Renal pelvis (tissue), 4 donors: ENCODE results near the gene SRRM1. TPM values are rescaled to one million over a fixed set of nuclear protein-coding genes. Genes with fewer than 3 reads are reported as not detected.
"Not testable (repeated sequence)": the region's sequence is repeated elsewhere in the genome, so short reads cannot be mapped to it uniquely, and the experiment has no call there.

ENCODE experiments used
- DNase-seq: peaks from one replicate; pipeline ENCODE4 v3.0.0-alpha.2; 2013
- polyA plus RNA-seq, 3 donors: library from polyadenylated mRNA; unstranded; fragments of 120-200 nt; gene quantifications; one replicate each; pipeline ENCODE4 v1.2.1, GENCODE V29; 2013; ENCODE audit not compliant: insufficient read length in 3 of 3

The SRRM1 gene
- polyA plus RNA-seq, 3 donors = 130 to 192 (median 167) TPM

- DNase-seq = no peak
Observed at GRCh38 chr1:24711329-24711728, 68.2 kb downstream of the SRRM1 start.

DNA sequence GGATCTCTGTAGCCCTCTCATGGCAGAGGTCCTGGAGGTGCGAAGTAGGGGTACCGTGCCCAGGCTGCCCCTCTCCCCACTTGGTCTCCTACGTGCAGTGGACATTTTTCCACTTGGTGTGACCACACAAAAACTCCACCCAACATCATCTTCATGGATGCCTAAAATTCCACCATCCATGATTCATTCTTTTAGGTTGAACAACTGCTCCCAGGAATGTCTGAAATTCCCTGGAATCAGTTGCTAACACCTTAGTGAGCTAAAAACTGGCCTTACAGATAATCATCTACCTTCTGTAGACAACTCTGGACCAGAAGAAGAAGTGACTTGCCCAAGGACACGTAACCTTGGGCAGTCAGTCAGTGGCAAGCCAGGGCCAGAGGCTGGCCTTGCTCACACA, 70.1 kb downstream of the SRRM1 start:
- DNase-seq = no peak

- no peak for DNase-seq
Observed at GRCh38 chr1:24713736-24714135, 70.6 kb downstream of the SRRM1 start.

DNA sequence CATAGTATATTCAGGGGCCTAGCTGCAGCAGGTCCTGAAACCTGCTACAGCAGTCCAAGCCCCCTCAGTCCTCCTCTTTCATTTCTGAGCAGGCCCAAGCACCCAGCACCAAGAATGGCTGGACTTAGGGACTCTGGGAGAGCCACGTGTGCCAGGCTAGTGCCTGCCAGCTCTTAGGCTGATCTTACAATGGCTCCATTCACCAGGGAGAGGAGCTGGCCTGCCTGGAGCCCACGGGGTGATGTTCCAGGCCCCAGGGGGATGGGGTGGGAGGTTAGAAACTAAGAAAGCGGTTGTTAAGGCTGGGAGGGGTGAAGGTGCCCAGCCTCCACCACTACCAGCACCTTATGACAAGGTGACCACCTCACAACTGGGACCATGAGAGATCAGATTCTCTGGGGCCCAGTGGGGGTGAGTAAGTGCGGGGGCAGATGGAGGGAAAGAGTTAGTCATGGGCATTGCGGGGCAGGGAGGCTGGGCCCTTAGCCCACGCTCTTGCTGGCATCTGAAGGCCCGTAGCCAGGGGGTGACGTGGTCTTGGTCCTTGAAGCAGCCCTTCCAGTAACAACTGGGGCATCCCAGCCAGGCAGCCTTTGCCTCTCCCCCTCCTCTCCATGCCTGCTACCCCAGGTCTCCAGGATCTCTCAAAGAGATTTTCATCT, 71.9 kb downstream of the SRRM1 start:
- DNase-seq = no peak

DNA sequence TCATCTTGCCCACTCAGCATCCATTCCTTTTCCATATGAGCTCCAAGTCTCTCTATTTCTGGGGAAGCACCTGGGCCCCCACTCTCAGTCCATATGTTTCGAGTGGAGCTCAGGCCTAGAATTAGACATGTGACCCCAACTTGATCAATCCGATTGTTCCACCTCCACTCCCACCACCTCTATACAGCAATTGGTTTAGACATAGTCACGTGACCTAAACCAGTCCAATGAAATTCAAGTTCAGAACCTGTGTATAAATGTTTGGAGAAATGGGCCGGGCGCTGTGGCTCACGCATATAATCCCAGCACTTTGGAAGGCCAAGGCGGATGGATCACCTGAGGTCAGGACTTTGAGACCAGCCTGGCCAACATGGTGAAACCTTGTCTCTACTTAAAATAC, 72.6 kb downstream of the SRRM1 start:
- DNase-seq = no peak

- no peak for DNase-seq
Observed at GRCh38 chr1:24717887-24718650, 75.0 kb downstream of the SRRM1 start.

- no peak for DNase-seq
Observed at GRCh38 chr1:24720152-24720551, 77.0 kb downstream of the SRRM1 start.

DNA sequence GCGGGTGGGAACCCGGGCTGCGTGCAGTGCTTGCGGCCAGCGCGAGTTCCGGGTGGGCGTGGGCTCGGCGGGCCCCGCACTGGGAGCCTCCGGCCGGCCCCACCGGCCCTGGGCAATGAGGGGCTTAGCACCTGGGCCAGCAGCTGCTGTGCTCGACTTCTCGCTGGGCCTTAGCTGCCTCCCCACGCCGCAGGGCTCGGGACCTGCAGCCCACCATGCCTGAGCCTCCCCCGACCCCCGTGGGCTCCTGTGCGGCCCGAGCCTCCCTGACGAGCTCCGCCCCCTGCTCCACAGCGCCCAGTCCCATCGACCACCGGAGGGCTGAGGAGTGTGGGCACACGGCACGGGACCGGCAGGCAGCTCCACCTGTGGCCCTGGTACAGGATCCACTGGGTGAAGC, 78.4 kb downstream of the SRRM1 start:
- DNase-seq = no peak

DNA sequence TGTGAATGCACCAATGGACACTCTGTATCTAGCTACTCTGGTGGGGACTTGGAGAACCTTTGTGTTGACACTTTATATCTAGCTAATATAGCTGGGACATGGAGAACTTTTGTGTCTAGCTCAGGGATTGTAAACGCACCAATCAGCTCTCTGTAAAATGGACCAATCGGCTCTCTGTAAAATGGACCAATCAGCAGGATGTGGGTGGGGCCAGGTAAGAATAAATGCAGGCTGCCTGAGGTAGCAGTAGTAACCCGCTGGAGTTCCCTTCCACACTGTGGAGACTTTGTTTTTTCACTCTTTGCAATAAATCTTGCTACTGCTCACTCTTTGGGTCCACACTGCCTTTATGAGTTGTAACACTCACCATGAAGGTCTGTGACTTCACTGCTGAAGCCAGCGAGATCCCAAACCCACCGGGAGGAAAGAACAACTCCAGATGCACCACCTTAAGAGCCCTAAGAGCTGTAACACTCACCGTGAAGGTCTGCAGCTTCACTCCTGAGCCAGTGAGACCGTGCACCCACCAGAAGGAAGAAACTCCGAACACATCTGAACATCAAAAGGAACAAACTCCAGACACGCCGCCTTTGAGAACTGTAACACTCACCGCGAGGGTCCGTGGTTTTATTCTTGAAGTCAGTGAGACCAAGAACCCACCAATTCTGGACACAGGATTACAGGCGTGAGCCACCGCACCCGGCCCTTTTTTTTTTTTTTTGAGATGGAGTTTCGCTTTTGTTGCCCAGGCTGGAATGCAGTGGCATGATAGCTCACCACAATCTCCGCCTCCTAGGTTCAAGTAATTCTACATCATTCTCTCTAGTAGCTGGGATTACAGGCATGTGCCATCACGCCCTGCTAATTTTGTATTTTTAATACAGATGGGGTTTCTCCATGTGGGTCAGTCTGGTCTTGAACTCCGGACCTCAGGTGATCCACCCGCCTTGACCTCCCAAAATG, 79.3 kb downstream of the SRRM1 start:
- not testable (repeated sequence) for DNase-seq

Other genes starting within 250 kb of the SRRM1 start
- gene STPG1, start 229.5 kb upstream of the SRRM1 start, polyA plus RNA-seq = 10 to 100 TPM; 10.9 to 15.9 (median 13.4) TPM
- gene NIPAL3, start 227.5 kb upstream of the SRRM1 start, polyA plus RNA-seq = 10 to 100 TPM; 18.3 to 25.4 (median 22.2) TPM
- 10 to 100 TPM; 10.1 to 10.7 (median 10.2) TPM for gene RCAN3, start 140.5 kb upstream of the SRRM1 start, polyA plus RNA-seq
- gene NCMAP, start 87.2 kb upstream of the SRRM1 start, polyA plus RNA-seq = under 1 TPM; 0.47 to 0.79 (median 0.59) TPM
- 100 to 1,000 TPM; 165 to 169 (median 168) TPM for gene CLIC4, start 102.1 kb downstream of the SRRM1 start, polyA plus RNA-seq